Measurements from ENCODE around the gene ARFGEF3.
A peak's percentile ranks its signal among the peaks of the same experiment; 100 is the strongest.
"Not testable (repeated sequence)": the region's sequence is repeated elsewhere in the genome, so short reads cannot be mapped to it uniquely, and the experiment has no call there.

ARFGEF3 gene, protein sequence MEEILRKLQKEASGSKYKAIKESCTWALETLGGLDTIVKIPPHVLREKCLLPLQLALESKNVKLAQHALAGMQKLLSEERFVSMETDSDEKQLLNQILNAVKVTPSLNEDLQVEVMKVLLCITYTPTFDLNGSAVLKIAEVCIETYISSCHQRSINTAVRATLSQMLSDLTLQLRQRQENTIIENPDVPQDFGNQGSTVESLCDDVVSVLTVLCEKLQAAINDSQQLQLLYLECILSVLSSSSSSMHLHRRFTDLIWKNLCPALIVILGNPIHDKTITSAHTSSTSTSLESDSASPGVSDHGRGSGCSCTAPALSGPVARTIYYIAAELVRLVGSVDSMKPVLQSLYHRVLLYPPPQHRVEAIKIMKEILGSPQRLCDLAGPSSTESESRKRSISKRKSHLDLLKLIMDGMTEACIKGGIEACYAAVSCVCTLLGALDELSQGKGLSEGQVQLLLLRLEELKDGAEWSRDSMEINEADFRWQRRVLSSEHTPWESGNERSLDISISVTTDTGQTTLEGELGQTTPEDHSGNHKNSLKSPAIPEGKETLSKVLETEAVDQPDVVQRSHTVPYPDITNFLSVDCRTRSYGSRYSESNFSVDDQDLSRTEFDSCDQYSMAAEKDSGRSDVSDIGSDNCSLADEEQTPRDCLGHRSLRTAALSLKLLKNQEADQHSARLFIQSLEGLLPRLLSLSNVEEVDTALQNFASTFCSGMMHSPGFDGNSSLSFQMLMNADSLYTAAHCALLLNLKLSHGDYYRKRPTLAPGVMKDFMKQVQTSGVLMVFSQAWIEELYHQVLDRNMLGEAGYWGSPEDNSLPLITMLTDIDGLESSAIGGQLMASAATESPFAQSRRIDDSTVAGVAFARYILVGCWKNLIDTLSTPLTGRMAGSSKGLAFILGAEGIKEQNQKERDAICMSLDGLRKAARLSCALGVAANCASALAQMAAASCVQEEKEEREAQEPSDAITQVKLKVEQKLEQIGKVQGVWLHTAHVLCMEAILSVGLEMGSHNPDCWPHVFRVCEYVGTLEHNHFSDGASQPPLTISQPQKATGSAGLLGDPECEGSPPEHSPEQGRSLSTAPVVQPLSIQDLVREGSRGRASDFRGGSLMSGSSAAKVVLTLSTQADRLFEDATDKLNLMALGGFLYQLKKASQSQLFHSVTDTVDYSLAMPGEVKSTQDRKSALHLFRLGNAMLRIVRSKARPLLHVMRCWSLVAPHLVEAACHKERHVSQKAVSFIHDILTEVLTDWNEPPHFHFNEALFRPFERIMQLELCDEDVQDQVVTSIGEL (N-terminal part only)

DNA sequence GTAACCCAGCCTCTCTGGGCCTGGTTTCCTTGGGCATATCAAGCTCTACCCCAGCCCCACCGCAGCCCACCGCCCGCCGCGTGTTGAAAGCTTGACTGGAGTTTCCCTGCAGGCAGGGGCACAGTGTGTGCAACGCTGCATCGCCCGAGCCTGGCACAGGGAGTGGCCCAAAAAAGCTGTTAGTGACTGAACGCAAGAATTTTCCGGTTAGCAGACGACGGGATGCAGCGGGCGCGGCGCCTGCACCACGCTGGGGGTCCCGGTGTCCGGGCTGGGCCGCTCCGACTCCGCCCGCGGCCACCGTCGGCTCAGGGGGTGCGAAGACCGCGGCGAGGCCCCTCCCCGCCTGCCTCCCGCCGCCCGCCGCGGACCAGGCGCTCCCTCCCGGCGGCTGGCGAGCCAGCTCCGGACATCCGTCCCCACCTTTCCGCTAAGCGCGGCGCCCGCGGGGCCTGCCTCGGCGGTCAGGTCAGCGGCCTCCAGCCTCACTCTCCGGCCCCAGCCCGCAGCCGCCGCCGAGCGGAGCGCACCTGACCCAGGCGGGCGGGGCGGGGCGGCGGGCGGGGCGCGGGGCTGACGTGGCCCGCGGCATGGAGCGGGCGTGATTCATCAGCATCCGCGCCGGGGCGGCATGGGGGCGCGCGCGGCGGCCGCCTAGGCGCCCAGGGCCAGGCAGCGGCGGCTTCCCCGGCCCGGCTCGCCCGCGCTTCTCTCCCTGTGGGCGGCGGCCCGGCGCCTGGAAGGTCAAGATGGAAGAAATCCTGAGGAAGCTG lies at the start of gene ARFGEF3:
ARFGEF3 (plus strand) TSS at position 602 of the 773 bp plus-strand sequence; CDS start at position 750, 148 bp downstream.
- DNase-seq, result no peak

DNA sequence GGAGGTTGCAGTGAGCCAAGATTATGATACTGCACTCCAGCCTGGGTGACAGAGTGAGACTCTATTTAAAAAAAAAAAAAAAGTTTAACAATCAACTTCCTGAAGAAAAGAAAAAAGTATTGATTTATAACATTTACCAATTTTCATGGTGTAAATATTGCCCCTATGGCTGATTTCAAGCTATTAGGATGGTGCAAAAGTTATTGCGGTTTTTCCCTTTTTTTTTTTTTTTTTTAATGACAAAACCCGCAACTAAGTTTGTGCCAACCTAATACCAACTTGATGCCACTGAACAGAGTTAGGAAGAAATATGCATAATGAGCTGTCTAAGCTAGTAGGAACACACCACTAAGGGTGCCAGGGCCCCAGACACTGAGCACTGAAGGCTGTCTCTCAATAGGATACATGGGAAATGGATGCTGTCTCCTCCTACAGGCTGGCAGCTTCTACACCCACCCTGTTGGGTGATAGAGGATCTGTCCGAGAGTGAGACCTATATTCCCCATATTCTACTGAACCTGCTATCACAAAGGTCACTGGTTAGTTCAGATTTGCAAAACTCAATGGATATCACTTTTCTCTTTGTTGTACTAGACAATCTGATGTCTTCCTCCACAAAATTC lies 48.0 kb upstream of the ARFGEF3 start:
- no peak for DNase-seq

DNA sequence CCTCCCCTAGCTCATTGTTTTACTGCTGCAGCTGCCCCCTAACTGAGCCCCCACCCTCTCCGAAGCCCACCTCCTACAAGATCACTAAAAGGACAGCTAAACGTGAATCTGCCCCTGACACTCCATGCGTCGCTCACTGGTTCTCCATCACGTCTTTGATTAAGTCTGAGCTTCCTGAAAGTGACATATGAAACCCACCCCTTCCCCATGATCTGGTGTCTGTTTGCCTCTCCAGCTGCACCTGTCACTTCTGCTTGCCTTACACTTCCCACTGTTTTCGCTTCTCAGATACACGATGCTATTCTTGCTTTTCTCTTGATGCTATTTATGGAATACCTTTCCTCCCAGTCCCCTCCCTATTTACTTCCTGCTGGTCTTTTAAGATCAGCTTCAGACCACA lies 46.5 kb upstream of the ARFGEF3 start:
- DNase-seq, result no peak

DNA sequence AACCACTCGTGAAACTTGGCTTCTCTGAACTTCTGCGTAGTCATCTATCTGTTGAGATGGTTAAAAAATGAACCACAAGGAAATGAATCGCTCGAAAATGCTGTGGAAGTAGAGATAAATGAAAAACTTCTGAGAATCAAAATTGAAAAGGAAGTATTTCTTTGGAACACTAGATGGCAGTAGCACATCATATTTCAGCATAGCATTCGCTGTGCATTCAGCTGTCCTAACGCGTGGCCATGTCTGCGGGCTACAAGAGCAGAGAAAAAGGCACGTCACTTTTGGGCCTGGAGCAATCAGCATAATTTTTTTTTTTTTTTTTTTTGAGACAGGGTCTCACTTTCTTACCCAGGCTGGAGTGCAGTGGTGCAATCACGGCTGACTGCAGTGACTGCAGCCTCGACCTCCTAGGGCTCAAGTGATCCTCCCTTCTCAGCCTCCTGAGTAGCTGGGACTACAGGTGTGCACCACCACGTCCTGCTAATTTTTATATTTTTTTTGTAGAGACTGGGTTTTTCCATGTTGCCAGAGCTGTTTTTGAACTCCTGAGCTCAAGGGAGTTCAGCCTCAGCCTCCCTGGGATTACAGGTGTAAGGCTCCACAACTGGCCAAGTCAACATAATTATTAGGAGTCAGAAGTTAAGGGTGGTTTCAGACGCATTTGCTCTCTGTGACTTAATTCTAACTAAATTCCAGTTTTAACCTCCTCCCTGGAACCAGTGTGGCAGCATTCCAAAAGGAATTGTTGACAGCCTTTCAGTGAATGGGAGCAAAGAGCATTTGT lies 45.7 kb upstream of the ARFGEF3 start:
- peak; percentile 70 for DNase-seq

DNA sequence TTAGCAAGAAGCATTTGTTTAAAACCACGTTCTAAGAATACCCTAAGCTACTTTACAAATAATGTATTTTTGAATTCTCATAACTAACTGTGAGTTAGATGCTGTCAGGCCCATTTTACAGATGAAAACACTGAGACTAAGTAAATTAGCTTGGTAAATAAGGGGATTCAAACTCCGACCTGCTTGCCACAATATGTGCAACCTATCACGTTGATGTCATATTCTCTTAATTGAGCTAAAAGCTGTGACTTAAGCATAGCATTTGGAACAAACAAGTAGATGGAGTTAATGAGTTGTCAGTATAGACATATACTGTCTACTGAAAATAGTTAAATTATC lies 45.1 kb upstream of the ARFGEF3 start:
- DNase-seq, result no peak

DNA sequence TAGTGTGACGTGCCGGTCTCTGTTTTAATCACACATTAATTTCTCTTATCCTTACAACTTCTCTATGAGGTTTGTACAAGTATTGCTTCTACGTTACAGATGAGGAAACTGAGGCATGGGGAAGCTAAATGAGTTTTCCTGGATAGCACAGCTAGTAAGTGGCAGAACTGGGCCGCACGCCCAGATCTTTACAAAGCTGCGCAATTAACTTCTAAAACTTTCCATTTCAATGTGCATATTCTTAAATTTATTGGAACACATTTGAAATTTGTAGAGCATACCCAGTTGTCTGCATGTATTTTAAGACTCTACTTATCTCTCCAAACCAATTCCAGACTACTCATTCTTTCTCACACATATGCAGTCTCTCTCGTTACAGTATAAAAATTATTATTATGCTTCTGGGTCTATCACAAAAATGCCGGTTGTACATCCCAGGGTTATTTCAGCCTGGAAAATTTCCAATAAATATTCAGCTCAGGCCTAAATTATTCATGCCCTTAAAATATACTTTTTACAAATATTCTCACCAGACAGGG lies 44.3 kb upstream of the ARFGEF3 start:
- no peak for DNase-seq

DNA sequence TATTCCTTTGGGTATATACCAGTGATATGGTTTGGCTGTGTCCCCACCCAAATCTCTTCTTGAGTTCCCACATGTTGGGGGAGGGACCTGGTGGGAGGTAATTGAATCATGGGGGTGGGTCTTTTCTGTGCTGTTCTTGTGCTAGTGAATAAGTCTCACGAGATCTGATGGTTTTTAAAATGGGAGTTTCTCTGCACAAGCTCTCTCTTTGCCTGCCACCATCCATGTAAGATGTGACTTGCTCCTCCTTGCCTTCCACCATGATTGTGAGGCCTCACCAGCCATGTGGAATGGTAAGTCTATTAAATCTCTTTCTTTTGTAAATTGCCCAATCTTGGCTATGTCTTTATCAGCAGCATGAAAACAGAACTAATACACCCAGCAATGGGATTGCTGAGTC lies 42.5 kb upstream of the ARFGEF3 start:
- DNase-seq, result not testable (repeated sequence)

DNA sequence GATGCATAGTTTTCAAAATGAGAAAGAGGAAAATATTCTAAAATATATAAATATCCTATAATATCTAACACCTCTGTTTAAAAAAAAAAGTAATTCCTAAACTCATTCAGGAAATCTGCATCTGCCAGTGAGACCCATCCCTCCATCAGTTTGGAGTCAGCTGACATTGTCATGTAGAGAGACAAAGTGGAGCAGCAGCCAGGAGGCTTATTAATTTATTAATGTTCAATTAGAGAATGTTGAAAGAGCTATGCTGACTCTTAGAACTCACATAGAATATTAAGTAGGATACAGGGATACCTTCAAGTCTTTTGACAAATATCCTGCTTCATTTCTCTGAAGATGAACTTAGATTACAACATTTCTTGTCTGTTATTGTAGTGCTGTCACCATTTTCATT lies 41.8 kb upstream of the ARFGEF3 start:
- no peak for DNase-seq

DNA sequence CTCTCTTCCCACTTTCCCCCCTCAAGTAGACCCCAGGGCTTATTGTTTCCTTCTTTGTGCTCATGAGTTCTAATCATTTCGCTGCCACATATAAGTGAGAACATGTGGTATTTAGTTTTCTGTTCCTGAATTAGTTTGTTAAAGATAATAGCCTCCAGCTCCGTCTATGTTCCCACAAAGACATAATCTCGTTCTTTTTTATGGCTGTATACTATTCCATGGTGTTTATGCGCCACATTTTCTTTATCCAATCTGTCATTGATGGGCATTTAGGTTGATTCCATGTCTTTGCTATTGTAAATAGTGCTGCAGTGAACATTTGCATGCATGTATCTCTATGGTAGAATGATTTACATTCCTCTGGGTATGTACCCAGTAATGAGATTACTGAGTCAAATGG lies 37.6 kb upstream of the ARFGEF3 start:
- no peak for DNase-seq

DNA sequence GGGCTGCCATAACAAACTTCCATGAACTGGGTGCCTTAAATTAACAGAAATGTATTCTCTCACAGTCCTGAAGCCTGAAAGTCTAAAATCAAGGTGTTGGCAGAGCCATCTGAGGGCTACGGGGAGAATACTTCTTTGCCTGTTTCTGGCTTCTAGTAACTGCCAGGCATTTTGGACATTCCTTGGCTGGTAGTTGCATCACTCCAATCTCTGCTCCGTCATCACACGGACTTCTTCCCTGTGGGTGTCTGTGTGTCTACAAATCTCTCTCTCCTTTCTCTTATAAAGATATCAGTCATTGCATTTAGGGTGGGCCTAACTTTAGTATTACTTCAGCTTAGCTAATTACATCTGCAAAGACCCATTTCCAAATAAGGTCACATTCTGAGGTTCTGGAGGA lies 33.6 kb upstream of the ARFGEF3 start:
- DNase-seq, result no peak

DNA sequence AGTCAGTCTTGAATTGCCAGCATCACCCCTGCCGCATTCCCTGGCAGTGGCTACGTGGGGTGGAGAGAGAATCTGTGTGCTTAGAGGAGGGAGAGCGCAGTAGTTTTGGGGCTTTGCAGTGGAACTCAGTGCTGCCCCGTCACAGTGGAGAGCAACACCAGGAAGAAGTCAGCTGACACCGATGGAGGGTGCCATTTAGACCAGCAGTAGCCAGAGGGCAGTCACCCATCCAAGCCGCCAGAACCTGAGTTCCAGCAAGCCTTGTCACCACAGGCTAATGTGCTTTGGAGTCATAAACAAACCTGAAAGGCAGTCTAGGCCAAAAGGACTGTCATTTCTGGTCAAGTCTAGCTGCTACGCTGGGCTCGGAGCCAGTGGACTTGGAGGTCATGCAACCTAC lies 32.5 kb upstream of the ARFGEF3 start:
- no peak for DNase-seq

DNA sequence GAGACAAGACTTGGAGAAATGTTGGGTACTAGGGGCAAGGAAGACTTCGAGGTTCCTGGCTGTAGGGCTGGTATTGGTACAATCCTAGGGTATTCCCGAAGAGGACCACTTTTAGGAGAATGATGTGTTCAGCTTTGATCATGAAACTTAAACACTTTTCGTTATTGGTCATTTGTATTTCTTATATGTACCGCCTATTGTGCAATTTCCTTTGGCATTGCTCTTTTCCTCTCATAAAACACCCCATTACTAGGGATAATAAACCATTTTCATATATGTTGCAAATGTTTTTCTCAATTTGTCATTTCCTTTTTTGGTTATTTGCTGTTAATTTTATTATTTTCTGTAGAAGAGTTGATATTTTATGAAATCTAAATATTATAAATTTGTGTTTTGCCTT lies 18.9 kb upstream of the ARFGEF3 start:
- no peak for DNase-seq

DNA sequence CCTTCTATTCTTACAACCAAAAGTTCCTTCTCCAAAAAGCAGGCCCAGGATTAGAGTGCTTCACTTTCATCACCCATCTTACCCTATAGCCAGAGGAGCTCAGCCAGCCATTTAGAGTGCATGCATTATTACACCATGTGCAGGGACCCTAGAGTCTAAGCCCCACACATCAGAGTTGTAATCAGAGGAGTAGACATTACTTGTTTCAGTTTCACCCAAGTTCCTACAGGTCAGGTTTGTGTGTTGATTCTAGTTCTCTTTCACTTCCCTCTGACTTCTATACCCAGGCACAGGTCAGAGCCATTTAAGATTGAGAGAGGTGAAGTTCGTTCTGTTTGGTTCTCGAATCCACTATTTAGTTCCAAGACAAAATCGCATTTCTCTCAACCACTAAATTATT lies 16.3 kb upstream of the ARFGEF3 start:
- peak; percentile 62 for DNase-seq

DNA sequence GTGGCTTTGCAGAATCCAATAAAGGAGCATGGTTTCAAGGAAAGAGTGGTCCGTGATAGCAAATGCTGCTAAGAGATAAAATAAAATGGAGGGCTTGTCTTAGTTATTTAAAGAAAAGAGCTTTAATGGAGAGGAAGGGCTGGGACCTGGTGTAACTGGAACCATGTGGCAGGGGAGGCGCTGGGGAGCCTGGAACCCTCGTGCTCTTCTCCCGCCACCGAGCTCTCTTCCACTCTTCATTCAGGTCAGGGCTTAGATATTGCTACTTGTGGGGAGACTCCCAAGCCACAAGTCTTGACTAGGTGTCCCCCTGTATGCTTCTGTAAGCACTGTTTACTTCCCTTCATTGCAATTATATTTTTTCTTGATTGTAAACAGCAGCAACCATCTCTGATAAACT lies 15.2 kb upstream of the ARFGEF3 start:
- no peak for DNase-seq

DNA sequence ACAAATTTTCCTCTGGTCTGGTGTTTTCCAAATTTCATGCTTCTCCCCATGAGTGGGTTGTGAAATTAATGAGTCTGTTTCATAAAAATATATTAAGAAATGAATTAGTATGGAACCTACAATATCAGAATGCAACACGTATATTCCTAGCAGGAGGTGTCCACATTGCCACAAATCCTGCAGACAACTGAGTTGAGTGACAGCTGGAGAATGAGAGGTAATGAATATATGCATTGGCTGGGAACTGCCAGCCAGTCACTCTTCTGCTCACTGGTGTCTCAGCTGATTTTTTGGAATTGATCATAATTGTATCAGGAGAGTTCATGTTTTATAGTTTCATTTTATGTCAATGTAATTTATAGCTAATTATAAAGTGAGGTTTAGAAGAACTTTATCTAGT lies 6.3 kb upstream of the ARFGEF3 start:
- DNase-seq, result no peak

DNA sequence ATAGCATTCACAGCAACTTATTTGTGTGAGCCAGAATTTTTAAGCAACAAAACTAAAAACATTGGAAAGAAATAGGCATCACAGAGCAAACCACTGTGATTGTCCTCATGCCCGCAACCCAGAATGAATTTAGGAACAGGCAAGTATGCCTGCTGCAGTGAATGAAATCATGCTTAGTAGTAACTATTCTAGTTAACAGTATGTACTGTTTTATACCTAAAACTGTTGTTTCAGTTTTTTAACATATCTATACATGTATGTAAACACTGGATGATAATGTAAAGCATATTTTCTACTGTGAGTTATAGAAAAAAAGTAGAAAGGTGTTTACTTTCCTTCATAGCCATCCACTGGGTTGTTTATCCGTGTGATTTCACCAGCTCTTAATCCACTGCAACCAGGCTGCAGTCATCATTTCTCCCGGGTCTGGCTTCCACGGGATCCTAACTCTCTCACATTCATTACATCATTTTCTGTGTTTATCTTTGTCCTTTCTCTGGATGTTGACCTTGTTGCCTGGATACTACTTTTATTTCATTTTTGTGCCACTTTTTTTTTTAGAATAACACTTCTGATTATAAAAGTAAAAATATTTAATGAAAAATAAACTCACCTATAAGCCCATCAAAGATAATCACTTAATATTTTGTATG lies 3.6 kb upstream of the ARFGEF3 start:
- DNase-seq, result no peak

DNA sequence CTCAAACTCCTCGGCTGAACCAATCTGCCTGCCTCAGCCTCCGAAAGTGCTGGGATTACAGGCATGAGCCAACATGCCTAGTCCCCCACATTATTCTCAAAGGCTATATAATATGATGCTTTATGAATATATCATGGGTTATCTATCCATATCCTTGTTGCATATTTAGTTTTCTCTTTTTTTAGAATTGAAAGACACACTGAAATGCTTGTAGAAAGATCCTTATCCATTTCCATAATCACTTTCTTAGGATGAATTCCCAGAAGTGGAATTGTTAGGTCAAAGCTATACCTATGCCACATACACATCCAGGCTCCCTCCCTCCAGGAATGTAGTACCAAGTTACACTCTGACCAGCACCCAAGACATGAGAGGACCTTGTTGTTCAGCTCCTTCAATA lies 2.5 kb upstream of the ARFGEF3 start:
- no peak for DNase-seq

DNA sequence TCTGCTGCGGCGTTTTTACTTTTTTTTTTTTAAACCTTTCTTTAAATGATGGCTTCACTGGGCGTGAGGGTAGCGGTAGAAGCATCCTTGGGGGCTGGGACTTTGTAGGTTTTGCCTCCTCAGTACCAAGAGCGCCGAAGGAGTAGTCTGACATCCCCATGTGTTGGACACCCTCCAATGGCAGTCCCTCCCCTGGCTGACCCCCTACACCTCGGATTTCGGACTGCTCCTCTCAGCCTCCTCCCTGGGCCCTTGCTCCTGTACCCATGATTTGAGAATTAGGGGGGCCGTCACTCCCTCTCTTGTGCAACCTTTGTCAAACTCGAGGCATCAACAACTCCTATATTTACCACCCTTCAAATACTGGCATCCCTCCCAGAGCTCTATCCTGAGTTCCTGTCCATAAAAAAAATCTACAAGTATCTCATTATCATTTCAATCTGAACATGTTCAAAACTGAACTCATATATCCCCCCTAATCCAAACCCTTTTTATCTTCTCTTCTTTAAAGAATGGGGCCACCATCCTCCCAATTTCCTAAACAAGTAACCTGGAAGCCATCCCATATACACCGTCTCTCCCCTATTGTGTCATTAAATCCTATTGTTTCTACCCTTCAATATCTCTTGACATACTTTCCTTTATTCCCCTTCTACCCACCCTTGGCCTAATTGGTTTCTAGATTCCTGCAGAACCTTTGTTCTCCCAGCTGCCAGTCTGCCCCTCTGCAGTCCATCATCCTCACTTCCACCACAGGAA lies 1.2 kb upstream of the ARFGEF3 start:
- DNase-seq, result no peak

DNA sequence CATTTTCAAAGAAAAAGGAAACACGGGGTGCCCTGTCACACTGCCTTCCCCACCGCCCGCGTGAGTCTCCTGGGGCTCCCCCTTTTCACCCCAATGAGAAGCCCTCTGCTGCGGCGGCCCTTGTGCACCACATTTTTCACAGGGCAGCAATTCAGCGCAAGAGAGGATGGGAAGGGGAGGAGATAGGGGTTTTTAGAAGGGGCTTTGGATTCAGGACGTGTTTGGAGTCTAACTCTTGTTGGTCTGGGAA lies 726 bp upstream of the ARFGEF3 start:
- no peak for DNase-seq
